Measurements from ENCODE around the gene SRRM4.
"Not testable (repeated sequence)": the region's sequence is repeated elsewhere in the genome, so short reads cannot be mapped to it uniquely, and the experiment has no call there.

SRRM4 gene

DNA sequence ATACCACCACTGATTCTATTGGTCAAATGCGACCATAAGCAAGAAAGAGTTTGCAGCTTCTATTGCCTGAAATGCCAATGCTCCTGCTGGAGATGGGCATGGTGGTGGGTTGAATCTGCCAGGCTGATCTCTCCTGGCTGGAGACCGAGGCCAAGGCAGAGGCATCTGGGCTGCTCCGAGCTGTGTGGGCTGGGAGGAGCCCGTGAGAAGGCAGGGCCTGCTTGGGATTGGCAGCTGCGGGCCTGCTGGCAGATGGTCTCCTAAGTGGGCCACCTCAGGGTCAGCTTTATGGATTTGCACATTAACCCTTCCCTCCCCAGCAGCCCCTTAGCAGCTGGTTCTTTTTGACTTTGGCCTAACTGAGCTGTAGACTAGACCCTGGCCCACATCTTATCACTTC is 25.4 kb downstream of the SRRM4 start:
- DNase-seq (ENCODE audit: low read depth), result no peak
- no peak overlapping the region for H3K4me3 ChIP-seq (ENCODE audit: low read length)
- TF ChIP-seq, protein P1, sequence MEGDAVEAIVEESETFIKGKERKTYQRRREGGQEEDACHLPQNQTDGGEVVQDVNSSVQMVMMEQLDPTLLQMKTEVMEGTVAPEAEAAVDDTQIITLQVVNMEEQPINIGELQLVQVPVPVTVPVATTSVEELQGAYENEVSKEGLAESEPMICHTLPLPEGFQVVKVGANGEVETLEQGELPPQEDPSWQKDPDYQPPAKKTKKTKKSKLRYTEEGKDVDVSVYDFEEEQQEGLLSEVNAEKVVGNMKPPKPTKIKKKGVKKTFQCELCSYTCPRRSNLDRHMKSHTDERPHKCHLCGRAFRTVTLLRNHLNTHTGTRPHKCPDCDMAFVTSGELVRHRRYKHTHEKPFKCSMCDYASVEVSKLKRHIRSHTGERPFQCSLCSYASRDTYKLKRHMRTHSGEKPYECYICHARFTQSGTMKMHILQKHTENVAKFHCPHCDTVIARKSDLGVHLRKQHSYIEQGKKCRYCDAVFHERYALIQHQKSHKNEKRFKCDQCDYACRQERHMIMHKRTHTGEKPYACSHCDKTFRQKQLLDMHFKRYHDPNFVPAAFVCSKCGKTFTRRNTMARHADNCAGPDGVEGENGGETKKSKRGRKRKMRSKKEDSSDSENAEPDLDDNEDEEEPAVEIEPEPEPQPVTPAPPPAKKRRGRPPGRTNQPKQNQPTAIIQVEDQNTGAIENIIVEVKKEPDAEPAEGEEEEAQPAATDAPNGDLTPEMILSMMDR (conservative IDR thresholded peaks at IDR 0.05; ENCODE audit: low read depth, low read length), result no peak

- DNase-seq (ENCODE audit: low read depth), result not testable (repeated sequence)
Observed at GRCh38 chr12:119008273-119008672, 26.9 kb downstream of the SRRM4 start.

DNA sequence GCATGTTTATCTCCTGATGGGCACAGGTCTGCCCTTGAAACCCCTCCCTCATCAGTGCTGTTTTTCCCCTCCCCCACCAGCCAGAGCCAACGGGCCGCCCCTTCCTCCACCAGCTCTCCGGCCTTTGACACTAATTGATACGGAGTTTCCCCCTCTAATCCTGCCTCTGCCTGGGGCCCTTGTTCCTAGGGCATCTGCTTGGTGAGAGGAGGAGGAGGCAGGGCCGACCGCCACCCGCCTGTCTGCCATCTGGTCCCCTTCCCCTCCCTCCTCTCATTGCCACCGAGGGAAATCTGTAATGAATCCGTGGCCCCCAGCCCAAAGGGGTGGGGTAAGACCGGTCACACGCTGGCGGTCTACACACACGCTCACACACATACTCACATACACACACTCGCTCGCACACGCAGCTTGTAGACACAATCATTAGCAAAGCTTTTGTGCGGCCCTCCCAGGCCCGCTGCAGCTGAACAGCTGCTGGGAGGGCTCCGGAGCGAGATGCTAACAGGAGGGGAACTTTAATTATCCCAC is 27.4 kb downstream of the SRRM4 start:
- no peak for DNase-seq (ENCODE audit: low read depth)
- H3K4me3 ChIP-seq (ENCODE audit: low read length), result no peak overlapping the region
- TF ChIP-seq, protein P1 (conservative IDR thresholded peaks at IDR 0.05; ENCODE audit: low read depth, low read length), result no peak

More at GRCh38 chr12:119008273-119008672, 26.9 kb downstream of the SRRM4 start:
- not testable (repeated sequence) for H3K4me3 ChIP-seq (ENCODE audit: low read length)

- no peak overlapping the region for H3K4me3 ChIP-seq (ENCODE audit: low read length)
- TF ChIP-seq, protein P1 (conservative IDR thresholded peaks at IDR 0.05; ENCODE audit: low read depth, low read length), result no peak
- no peak for DNase-seq (ENCODE audit: low read depth)
Observed at GRCh38 chr12:119011231-119011630, 29.9 kb downstream of the SRRM4 start.

DNA sequence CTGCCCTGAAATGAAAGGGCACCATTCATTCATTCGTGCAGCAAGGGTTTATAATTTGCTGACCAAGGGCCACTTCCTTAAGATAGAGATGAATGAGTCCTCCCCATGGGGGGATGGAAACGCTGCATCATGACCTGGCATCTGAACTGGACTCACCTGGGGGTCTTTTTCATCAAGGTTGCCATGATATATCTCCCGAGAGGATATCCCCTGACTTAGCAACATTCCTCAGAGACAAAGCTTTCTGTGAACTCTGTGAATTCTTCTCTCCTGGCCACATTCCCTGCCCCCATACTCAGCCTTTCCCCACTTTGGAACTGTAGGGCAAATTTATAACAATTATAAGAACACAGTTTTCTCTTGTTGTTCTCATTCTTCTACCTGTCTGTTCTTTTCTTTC is 30.8 kb downstream of the SRRM4 start:
- no peak overlapping the region for H3K4me3 ChIP-seq (ENCODE audit: low read length)
- TF ChIP-seq, protein P1 (conservative IDR thresholded peaks at IDR 0.05; ENCODE audit: low read depth, low read length), result no peak
- DNase-seq (ENCODE audit: low read depth), result no peak

DNA sequence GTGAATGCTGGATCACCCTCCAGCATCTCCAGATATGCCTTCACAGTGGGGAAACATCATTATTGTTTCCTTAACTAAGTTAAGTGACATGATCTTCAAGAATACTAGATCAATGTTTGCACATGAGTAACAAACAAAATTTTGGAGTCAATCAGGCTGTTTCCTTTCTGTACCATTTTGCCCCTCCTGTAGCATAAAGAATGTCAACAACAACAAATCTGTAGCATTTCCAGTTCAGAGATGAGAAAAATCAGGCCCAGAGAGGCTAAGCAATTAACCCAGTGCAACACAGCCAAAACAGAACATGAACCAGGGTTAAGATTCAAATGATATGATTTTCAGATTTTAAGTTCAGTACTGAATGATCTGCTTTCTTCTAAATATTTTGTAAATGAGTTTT is 31.7 kb downstream of the SRRM4 start:
- DNase-seq (ENCODE audit: low read depth), result no peak
- TF ChIP-seq, protein P1 (conservative IDR thresholded peaks at IDR 0.05; ENCODE audit: low read depth, low read length), result no peak
- no peak overlapping the region for H3K4me3 ChIP-seq (ENCODE audit: low read length)

- no peak overlapping the region for H3K4me3 ChIP-seq (ENCODE audit: low read length)
- DNase-seq (ENCODE audit: low read depth), result no peak
- TF ChIP-seq, protein P1 (conservative IDR thresholded peaks at IDR 0.05; ENCODE audit: low read depth, low read length), result no peak
Observed at GRCh38 chr12:119014368-119014767, 33.0 kb downstream of the SRRM4 start.

DNA sequence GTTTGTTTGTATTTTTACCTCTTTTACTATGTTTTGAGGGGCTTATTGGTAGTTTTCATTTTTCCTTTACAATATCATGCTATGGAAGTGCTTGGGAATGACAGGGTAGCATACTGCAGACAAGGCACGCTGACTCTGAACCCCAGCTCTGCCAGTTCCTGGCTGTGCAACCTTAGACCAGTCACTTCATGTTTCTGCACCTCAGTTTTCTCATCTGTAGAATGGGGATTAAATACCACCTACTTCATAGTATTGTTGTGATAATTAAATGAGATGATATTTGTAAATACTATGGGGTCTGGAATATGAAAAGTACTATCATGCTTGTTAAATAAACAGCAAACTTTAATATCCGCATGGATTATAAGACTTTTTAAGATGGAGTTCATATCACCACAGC is 35.4 kb downstream of the SRRM4 start:
- DNase-seq (ENCODE audit: low read depth), result no peak
- no peak overlapping the region for H3K4me3 ChIP-seq (ENCODE audit: low read length)
- TF ChIP-seq, protein P1 (conservative IDR thresholded peaks at IDR 0.05; ENCODE audit: low read depth, low read length), result no peak
